ENCODE data around the gene NRL.
"Not testable (repeated sequence)": the region's sequence is repeated elsewhere in the genome, so short reads cannot be mapped to it uniquely, and the experiment has no call there.

DNA sequence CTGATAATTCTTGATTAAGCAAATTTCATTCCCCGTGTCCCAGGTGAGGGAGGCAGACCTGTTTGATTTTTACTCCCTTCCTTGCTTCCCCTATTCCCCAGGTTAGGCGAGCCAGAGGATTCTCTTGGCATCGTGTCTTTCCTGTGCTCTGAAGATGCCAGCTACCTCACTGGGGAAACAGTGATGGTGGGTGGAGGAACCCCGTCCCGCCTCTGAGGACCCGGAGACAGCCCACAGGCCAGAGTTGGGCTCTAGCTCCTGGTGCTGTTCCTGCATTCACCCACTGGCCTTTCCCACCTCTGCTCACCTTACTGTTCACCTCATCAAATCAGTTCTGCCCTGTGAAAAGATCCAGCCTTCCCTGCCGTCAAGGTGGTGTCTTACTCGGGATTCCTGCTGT lies 64.0 kb downstream of the NRL start:
- TF ChIP-seq, protein P1, sequence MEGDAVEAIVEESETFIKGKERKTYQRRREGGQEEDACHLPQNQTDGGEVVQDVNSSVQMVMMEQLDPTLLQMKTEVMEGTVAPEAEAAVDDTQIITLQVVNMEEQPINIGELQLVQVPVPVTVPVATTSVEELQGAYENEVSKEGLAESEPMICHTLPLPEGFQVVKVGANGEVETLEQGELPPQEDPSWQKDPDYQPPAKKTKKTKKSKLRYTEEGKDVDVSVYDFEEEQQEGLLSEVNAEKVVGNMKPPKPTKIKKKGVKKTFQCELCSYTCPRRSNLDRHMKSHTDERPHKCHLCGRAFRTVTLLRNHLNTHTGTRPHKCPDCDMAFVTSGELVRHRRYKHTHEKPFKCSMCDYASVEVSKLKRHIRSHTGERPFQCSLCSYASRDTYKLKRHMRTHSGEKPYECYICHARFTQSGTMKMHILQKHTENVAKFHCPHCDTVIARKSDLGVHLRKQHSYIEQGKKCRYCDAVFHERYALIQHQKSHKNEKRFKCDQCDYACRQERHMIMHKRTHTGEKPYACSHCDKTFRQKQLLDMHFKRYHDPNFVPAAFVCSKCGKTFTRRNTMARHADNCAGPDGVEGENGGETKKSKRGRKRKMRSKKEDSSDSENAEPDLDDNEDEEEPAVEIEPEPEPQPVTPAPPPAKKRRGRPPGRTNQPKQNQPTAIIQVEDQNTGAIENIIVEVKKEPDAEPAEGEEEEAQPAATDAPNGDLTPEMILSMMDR (IDR thresholded peaks at IDR 0.05), result not testable (repeated sequence)
- TF ChIP-seq POLR2A, EP300 (IDR thresholded peaks at IDR 0.05): not testable (repeated sequence)
